GM19397 (cell line): ENCODE data around the gene ADCY10.
"Not testable (repeated sequence)": the region's sequence is repeated elsewhere in the genome, so short reads cannot be mapped to it uniquely, and the experiment has no call there.

ENCODE experiments used
- ATAC-seq: cut with Tn5 transposase; IDR thresholded peaks from one replicate; pipeline ENCODE4 v1.9.1; 2021; ENCODE audit warnings: mild to moderate bottlenecking, moderate library complexity; ENCODE audit not compliant: unreplicated experiment

ADCY10 gene

GRCh38 chr1:167820684-167821355 lies 93.1 kb downstream of the ADCY10 start:
- ATAC-seq = no peak

- peak; percentile 76 for ATAC-seq
Observed at GRCh38 chr1:167819849-167820683, 93.9 kb downstream of the ADCY10 start.

- no peak for ATAC-seq
Observed at GRCh38 chr1:167815650-167816049, 98.3 kb downstream of the ADCY10 start.

- ATAC-seq = no peak
Observed at GRCh38 chr1:167812972-167813371, 101.0 kb downstream of the ADCY10 start.

- ATAC-seq = no peak
Observed at GRCh38 chr1:167808690-167809089, 105.2 kb downstream of the ADCY10 start.

- ATAC-seq = no peak
Observed at GRCh38 chr1:167808104-167808503, 105.8 kb downstream of the ADCY10 start.

- ATAC-seq = not testable (repeated sequence)
Observed at GRCh38 chr1:167806676-167807075, 107.3 kb downstream of the ADCY10 start.

GRCh38 chr1:167806235-167806634 lies 107.7 kb downstream of the ADCY10 start:
- not testable (repeated sequence) for ATAC-seq

- no peak for ATAC-seq
Observed at GRCh38 chr1:167805041-167805556, 108.8 kb downstream of the ADCY10 start.

- peak; percentile 94 for ATAC-seq
Observed at GRCh38 chr1:167803358-167804207, 110.4 kb downstream of the ADCY10 start.

- ATAC-seq = no peak
Observed at GRCh38 chr1:167802235-167802634, 111.7 kb downstream of the ADCY10 start.

GRCh38 chr1:167800251-167800650 lies 113.7 kb downstream of the ADCY10 start:
- ATAC-seq = no peak

GRCh38 chr1:167799747-167800146 lies 114.2 kb downstream of the ADCY10 start:
- ATAC-seq = no peak

- ATAC-seq = no peak
Observed at GRCh38 chr1:167798952-167799351, 115.0 kb downstream of the ADCY10 start.

GRCh38 chr1:167797015-167797414 lies 116.9 kb downstream of the ADCY10 start:
- no peak for ATAC-seq

GRCh38 chr1:167795810-167796740 lies 117.9 kb downstream of the ADCY10 start:
- ATAC-seq = no peak

GRCh38 chr1:167794043-167794442 lies 119.9 kb downstream of the ADCY10 start:
- ATAC-seq = no peak

GRCh38 chr1:167792188-167792565 lies 121.8 kb downstream of the ADCY10 start:
- ATAC-seq = no peak

- no peak for ATAC-seq
Observed at GRCh38 chr1:167791281-167792187, 122.4 kb downstream of the ADCY10 start.
